ENCODE results near the gene ARHGAP40.

Gene ARHGAP40

GRCh38 chr20:38625896-38626295, 24.3 kb downstream of the ARHGAP40 start:
- peaks cover 3% of the 10 kb centered on the region for H3K27me3 Mint-ChIP-seq
- H3K36me3 Mint-ChIP-seq, result no peaks in the 10 kb centered on the region
- H3K4me1 Mint-ChIP-seq, result no peaks in the 10 kb centered on the region
- no peak overlapping the region for H3K27ac Mint-ChIP-seq
- H3K9me3 Mint-ChIP-seq, result no peaks in the 10 kb centered on the region
- no peak overlapping the region for H3K4me3 Mint-ChIP-seq

GRCh38 chr20:38626921-38627659, 25.5 kb downstream of the ARHGAP40 start:
- Mint-ChIP-seq H3K36me3 (no peaks in the 10 kb centered on the region), H3K27me3 (no peaks in the 10 kb centered on the region), H3K27ac (no peak overlapping the region), H3K4me3 (no peak overlapping the region), H3K4me1 (no peaks in the 10 kb centered on the region), H3K9me3 (no peaks in the 10 kb centered on the region)

GRCh38 chr20:38628580-38629470, 27.2 kb downstream of the ARHGAP40 start:
- Mint-ChIP-seq H3K36me3 (no peaks in the 10 kb centered on the region), H3K27ac (no peak overlapping the region), H3K4me3 (no peak overlapping the region), H3K27me3 (no peaks in the 10 kb centered on the region), H3K9me3 (no peaks in the 10 kb centered on the region), H3K4me1 (peaks cover 4% of the 10 kb centered on the region)

GRCh38 chr20:38629979-38630378, 28.4 kb downstream of the ARHGAP40 start:
- no peaks in the 10 kb centered on the region for H3K36me3 Mint-ChIP-seq
- H3K4me1 Mint-ChIP-seq, result peaks cover 4% of the 10 kb centered on the region
- no peaks in the 10 kb centered on the region for H3K9me3 Mint-ChIP-seq
- H3K27me3 Mint-ChIP-seq, result no peaks in the 10 kb centered on the region
- H3K4me3 Mint-ChIP-seq, result no peak overlapping the region
- no peak overlapping the region for H3K27ac Mint-ChIP-seq

- no peaks in the 10 kb centered on the region for H3K27me3 Mint-ChIP-seq
- H3K4me3 Mint-ChIP-seq, result no peak overlapping the region
- no peaks in the 10 kb centered on the region for H3K9me3 Mint-ChIP-seq
Observed at GRCh38 chr20:38630727-38631126, 29.1 kb downstream of the ARHGAP40 start.

GRCh38 chr20:38631155-38632022, 29.8 kb downstream of the ARHGAP40 start:
- no peaks in the 10 kb centered on the region for H3K27me3 Mint-ChIP-seq
- no peaks in the 10 kb centered on the region for H3K36me3 Mint-ChIP-seq
- H3K4me3 Mint-ChIP-seq, result no peak overlapping the region
- H3K9me3 Mint-ChIP-seq, result no peaks in the 10 kb centered on the region
- peaks cover 4% of the 10 kb centered on the region for H3K4me1 Mint-ChIP-seq
- H3K27ac Mint-ChIP-seq, result no peak overlapping the region

More at GRCh38 chr20:38630727-38631126, 29.1 kb downstream of the ARHGAP40 start:
- Mint-ChIP-seq H3K36me3 (no peaks in the 10 kb centered on the region), H3K4me1 (peaks cover 4% of the 10 kb centered on the region), H3K27ac (peak overlapping the region; percentile 9)

- Mint-ChIP-seq H3K4me3 (no peak overlapping the region), H3K9me3 (no peaks in the 10 kb centered on the region), H3K27ac (no peak overlapping the region), H3K36me3 (no peaks in the 10 kb centered on the region), H3K4me1 (peaks cover 4% of the 10 kb centered on the region), H3K27me3 (peaks cover 4% of the 10 kb centered on the region)
Observed at GRCh38 chr20:38633577-38634093, 32.0 kb downstream of the ARHGAP40 start.

- no peak overlapping the region for H3K27ac Mint-ChIP-seq
- no peak overlapping the region for H3K4me3 Mint-ChIP-seq
Observed at GRCh38 chr20:38635721-38636288, 34.2 kb downstream of the ARHGAP40 start.

GRCh38 chr20:38640521-38640920, 38.9 kb downstream of the ARHGAP40 start:
- H3K27ac Mint-ChIP-seq, result no peak overlapping the region
- no peaks in the 10 kb centered on the region for H3K9me3 Mint-ChIP-seq
- H3K4me1 Mint-ChIP-seq, result peaks cover 4% of the 10 kb centered on the region
- peaks cover 12% of the 10 kb centered on the region for H3K27me3 Mint-ChIP-seq
- no peak overlapping the region for H3K4me3 Mint-ChIP-seq
- H3K36me3 Mint-ChIP-seq, result no peaks in the 10 kb centered on the region

More at GRCh38 chr20:38635721-38636288, 34.2 kb downstream of the ARHGAP40 start:
- H3K4me1 Mint-ChIP-seq, result peaks cover 4% of the 10 kb centered on the region
- no peaks in the 10 kb centered on the region for H3K9me3 Mint-ChIP-seq
- H3K27me3 Mint-ChIP-seq, result peaks cover 4% of the 10 kb centered on the region
- H3K36me3 Mint-ChIP-seq, result no peaks in the 10 kb centered on the region

- Mint-ChIP-seq H3K36me3 (no peaks in the 10 kb centered on the region), H3K27ac (no peak overlapping the region), H3K4me3 (no peak overlapping the region), H3K4me1 (peaks cover 11% of the 10 kb centered on the region), H3K27me3 (peaks cover 16% of the 10 kb centered on the region), H3K9me3 (no peaks in the 10 kb centered on the region)
Observed at GRCh38 chr20:38642498-38642897, 40.9 kb downstream of the ARHGAP40 start.

GRCh38 chr20:38644588-38645260, 43.1 kb downstream of the ARHGAP40 start:
- Mint-ChIP-seq H3K4me1 (peaks cover 11% of the 10 kb centered on the region), H3K27me3 (peaks cover 15% of the 10 kb centered on the region), H3K36me3 (no peaks in the 10 kb centered on the region), H3K27ac (no peak overlapping the region), H3K4me3 (no peak overlapping the region), H3K9me3 (no peaks in the 10 kb centered on the region)

GRCh38 chr20:38645351-38645750, 43.7 kb downstream of the ARHGAP40 start:
- H3K36me3 Mint-ChIP-seq, result no peaks in the 10 kb centered on the region

GRCh38 chr20:38645980-38646858, 44.6 kb downstream of the ARHGAP40 start:
- Mint-ChIP-seq H3K27ac (no peak overlapping the region), H3K36me3 (no peaks in the 10 kb centered on the region), H3K9me3 (no peaks in the 10 kb centered on the region), H3K4me3 (peak overlapping the region; percentile 75), H3K27me3 (peaks cover 16% of the 10 kb centered on the region), H3K4me1 (peaks cover 11% of the 10 kb centered on the region)

More at GRCh38 chr20:38645351-38645750, 43.7 kb downstream of the ARHGAP40 start:
- H3K9me3 Mint-ChIP-seq, result no peaks in the 10 kb centered on the region
- peaks cover 16% of the 10 kb centered on the region for H3K27me3 Mint-ChIP-seq
- no peak overlapping the region for H3K4me3 Mint-ChIP-seq
- no peak overlapping the region for H3K27ac Mint-ChIP-seq
- H3K4me1 Mint-ChIP-seq, result peaks cover 11% of the 10 kb centered on the region
